Calu3 (cell line): ENCODE data around the gene ZNF277. TPM values are rescaled to one million over a fixed set of nuclear protein-coding genes. Genes with fewer than 3 reads are reported as not detected.

Source experiments
- BruUV-seq: library from RNA; stranded (reverse); fragments of 400-500 nt; replicated peaks from 2 replicates; lab custom pipeline; 2021; lab: Mats Ljungman, UMichigan
- CTCF ChIA-PET: fragments of 300-600 bp; sonication (Branson Sonifier 250); formaldehyde crosslinking; loops from one replicate; lab custom pipeline; 2022; ENCODE audit warnings: antibody characterized with exemption; lab: Charles Lee
- DNase-seq: peaks from one replicate; pipeline ENCODE4 v3.0.0; 2022
- H3K27ac Mint-ChIP-seq: one replicate; pipeline ENCODE4 v1.8.0; 2022; ENCODE audit warnings: mixed read lengths; ENCODE audit not compliant: unreplicated experiment
- H3K27me3 Mint-ChIP-seq: one replicate; pipeline ENCODE4 v1.8.0; 2022; ENCODE audit warnings: mixed read lengths; ENCODE audit not compliant: unreplicated experiment
- H3K36me3 Mint-ChIP-seq: one replicate; pipeline ENCODE4 v1.8.0; 2022; ENCODE audit warnings: mild to moderate bottlenecking, moderate library complexity, mixed read lengths; ENCODE audit not compliant: insufficient read depth, unreplicated experiment
- H3K4me1 Mint-ChIP-seq: one replicate; pipeline ENCODE4 v1.8.0; 2022; ENCODE audit warnings: mild to moderate bottlenecking, low read depth, mixed read lengths; ENCODE audit not compliant: unreplicated experiment
- H3K4me3 Mint-ChIP-seq: one replicate; pipeline ENCODE4 v1.8.0; 2022; ENCODE audit warnings: mild to moderate bottlenecking, low read depth, moderate library complexity, mixed read lengths; ENCODE audit not compliant: unreplicated experiment
- H3K9me3 Mint-ChIP-seq: one replicate; pipeline ENCODE4 v1.8.0; 2022; ENCODE audit warnings: low read depth, mixed read lengths; ENCODE audit not compliant: unreplicated experiment
- intact Hi-C: fragments of 100-400 bp; cut with micrococcal nuclease; formaldehyde crosslinking; loops from one replicate; pipeline ENCODE4 v1.10.0; 2022; ENCODE audit not compliant: unreplicated experiment
- total RNA-seq: library from RNA; stranded (reverse); gene quantifications from 2 replicates; pipeline ENCODE4 v1.2.3, GENCODE V29; 2022
- TF ChIP-seq, protein P1 (sequence below): fragments of 200-600 bp; IDR thresholded peaks from one replicate; pipeline ENCODE4 v1.8.0; 2022; ENCODE audit warnings: antibody characterized with exemption; ENCODE audit not compliant: unreplicated experiment

Gene ZNF277
- total RNA-seq, 1 experiment from 2014 or later, result 18.1 TPM

- CTCF ChIA-PET, result interaction anchor here (1.0 kb wide), 1 partner anchor 9 kb away, joined by 3 read pairs; no protein-coding TSS in a partner anchor
- no peak overlapping the region for H3K4me3 Mint-ChIP-seq
- no peaks in the 10 kb centered on the region for H3K9me3 Mint-ChIP-seq
These were observed 9.3 kb downstream of the ZNF277 start for GRCh38 chr7:112215787-112216186.

DNA sequence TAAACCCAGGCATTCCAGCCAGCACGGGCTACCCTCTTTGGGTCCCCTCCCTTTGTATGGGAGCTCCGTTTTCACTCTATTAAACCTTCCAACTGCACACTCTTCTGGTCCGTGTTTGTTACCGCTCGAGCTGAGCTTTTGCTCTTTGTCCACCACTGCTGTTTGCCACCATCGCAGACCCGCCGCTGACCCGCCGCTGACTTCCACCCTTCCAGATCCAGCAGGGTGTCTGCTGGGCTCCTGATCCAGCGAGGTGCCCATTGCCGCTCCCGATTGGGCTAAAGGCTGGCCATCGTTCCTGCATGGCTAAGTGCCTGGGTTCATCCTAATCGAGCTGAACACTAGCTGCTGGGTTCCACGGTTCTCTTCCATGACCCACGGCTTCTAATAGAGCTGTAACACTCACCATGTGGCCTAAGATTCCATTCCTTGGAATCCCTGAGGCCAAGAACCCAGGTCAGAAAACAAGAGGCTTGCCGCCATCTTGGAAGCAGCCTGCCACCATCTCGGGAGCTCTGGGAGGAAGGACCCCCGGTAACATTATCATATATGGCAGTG is 14.5 kb downstream of the ZNF277 start:
- no peaks in the 10 kb centered on the region for H3K27me3 Mint-ChIP-seq
- CTCF ChIA-PET, result no interaction called here

More at GRCh38 chr7:112215787-112216186, 9.3 kb downstream of the ZNF277 start:
- peaks cover 23% of the 10 kb centered on the region for H3K4me1 Mint-ChIP-seq
- intact Hi-C loops, result loop anchor here (10.0 kb wide), 1 partner anchor 279 kb away; no protein-coding TSS in a partner anchor
- DNase-seq, result no peak
- no peaks in the 10 kb centered on the region for H3K36me3 Mint-ChIP-seq
- TF ChIP-seq, protein P1, sequence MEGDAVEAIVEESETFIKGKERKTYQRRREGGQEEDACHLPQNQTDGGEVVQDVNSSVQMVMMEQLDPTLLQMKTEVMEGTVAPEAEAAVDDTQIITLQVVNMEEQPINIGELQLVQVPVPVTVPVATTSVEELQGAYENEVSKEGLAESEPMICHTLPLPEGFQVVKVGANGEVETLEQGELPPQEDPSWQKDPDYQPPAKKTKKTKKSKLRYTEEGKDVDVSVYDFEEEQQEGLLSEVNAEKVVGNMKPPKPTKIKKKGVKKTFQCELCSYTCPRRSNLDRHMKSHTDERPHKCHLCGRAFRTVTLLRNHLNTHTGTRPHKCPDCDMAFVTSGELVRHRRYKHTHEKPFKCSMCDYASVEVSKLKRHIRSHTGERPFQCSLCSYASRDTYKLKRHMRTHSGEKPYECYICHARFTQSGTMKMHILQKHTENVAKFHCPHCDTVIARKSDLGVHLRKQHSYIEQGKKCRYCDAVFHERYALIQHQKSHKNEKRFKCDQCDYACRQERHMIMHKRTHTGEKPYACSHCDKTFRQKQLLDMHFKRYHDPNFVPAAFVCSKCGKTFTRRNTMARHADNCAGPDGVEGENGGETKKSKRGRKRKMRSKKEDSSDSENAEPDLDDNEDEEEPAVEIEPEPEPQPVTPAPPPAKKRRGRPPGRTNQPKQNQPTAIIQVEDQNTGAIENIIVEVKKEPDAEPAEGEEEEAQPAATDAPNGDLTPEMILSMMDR, result no peak
- no peak overlapping the region for H3K27ac Mint-ChIP-seq
- H3K27me3 Mint-ChIP-seq, result no peaks in the 10 kb centered on the region
- BruUV-seq, result no TSS peak

GRCh38 chr7:112223310-112223709 is 16.8 kb downstream of the ZNF277 start:
- Mint-ChIP-seq H3K27me3 (no peaks in the 10 kb centered on the region), H3K9me3 (no peaks in the 10 kb centered on the region), H3K27ac (no peak overlapping the region), H3K4me1 (no peaks in the 10 kb centered on the region), H3K36me3 (no peaks in the 10 kb centered on the region), H3K4me3 (no peak overlapping the region)
- CTCF ChIA-PET, result no interaction called here
- DNase-seq, result no peak
- intact Hi-C loops, result no loop called here
- TF ChIP-seq, protein P1, result no peak
- BruUV-seq, result no TSS peak

More for the DNA sequence above, 14.5 kb downstream of the ZNF277 start:
- no peaks in the 10 kb centered on the region for H3K4me1 Mint-ChIP-seq
- intact Hi-C loops, result no loop called here
- no peaks in the 10 kb centered on the region for H3K36me3 Mint-ChIP-seq
- DNase-seq, result no peak
- no peak overlapping the region for H3K4me3 Mint-ChIP-seq
- no peaks in the 10 kb centered on the region for H3K9me3 Mint-ChIP-seq
- BruUV-seq, result no TSS peak
- TF ChIP-seq, protein P1, result no peak
- H3K27ac Mint-ChIP-seq, result no peak overlapping the region

- no peak overlapping the region for H3K4me3 Mint-ChIP-seq
- TF ChIP-seq, protein P1, result no peak
- intact Hi-C loops, result no loop called here
- no peaks in the 10 kb centered on the region for H3K27me3 Mint-ChIP-seq
- no peaks in the 10 kb centered on the region for H3K4me1 Mint-ChIP-seq
- no peak for DNase-seq
- CTCF ChIA-PET, result no interaction called here
- H3K9me3 Mint-ChIP-seq, result no peaks in the 10 kb centered on the region
- no TSS peak for BruUV-seq
- no peaks in the 10 kb centered on the region for H3K36me3 Mint-ChIP-seq
- no peak overlapping the region for H3K27ac Mint-ChIP-seq
These were observed 17.7 kb downstream of the ZNF277 start for GRCh38 chr7:112224186-112224585.
